Liver (tissue), 9 donors: ENCODE results near the gene ALK. TPM values are rescaled to one million over a fixed set of nuclear protein-coding genes. Genes with fewer than 3 reads are reported as not detected.

Experiments
- DNase-seq: peaks from one replicate; pipeline ENCODE4 v3.0.0-alpha.2; 2017; ENCODE audit warnings: low spot score
- H3K27ac ChIP-seq, 2 donors: one replicate each; pipeline ENCODE4 v1.7.0; 2013; ENCODE audit warnings: inconsistent platforms in 2 of 2, low read length in 2 of 2, control low read depth in 1 of 2, low read depth in 1 of 2, mild to moderate bottlenecking in 1 of 2
- H3K27me3 ChIP-seq, 4 donors: one replicate each; pipeline versions ENCODE4 v1.6.1 to v1.7.0; 2013; ENCODE audit warnings: low read length in 3 of 4, inconsistent platforms in 1 of 4, mild to moderate bottlenecking in 1 of 4, moderate library complexity in 1 of 4; ENCODE audit not compliant: control insufficient read depth in 4 of 4, insufficient read depth in 4 of 4
- H3K36me3 ChIP-seq, 4 donors: one replicate each; pipeline versions ENCODE4 v1.6.1 to v1.7.0; 2013; ENCODE audit warnings: low read length in 3 of 4, mild to moderate bottlenecking in 3 of 4, low read depth in 1 of 4, moderate library complexity in 1 of 4; ENCODE audit not compliant: control insufficient read depth in 4 of 4, insufficient read depth in 3 of 4
- H3K4me1 ChIP-seq, 4 donors: one replicate each; pipeline versions ENCODE4 v1.6.1 to v1.7.0; 2013; ENCODE audit warnings: low read length in 3 of 4, mild to moderate bottlenecking in 3 of 4, moderate library complexity in 1 of 4; ENCODE audit not compliant: control insufficient read depth in 4 of 4, insufficient read depth in 4 of 4
- H3K4me3 ChIP-seq, 3 donors: one replicate each; pipeline versions ENCODE4 v1.6.1 to v1.7.0; 2013; ENCODE audit warnings: low read length in 3 of 3, control low read depth in 1 of 3, low read depth in 1 of 3, mild to moderate bottlenecking in 1 of 3
- H3K9ac ChIP-seq, 2 donors: one replicate each; pipeline ENCODE4 v1.7.0; 2013; ENCODE audit warnings: low read length in 2 of 2, mild to moderate bottlenecking in 2 of 2, moderate library complexity in 2 of 2, control low read depth in 1 of 2, low read depth in 1 of 2
- H3K9me3 ChIP-seq, 4 donors: one replicate each; pipeline versions ENCODE4 v1.6.1 to v1.7.0; 2013; ENCODE audit warnings: low read length in 3 of 4; ENCODE audit not compliant: control insufficient read depth in 4 of 4
- ATF3 ChIP-seq: IDR thresholded peaks from 2 replicates; pipeline ENCODE4 v1.6.1; 2016; ENCODE audit warnings: antibody characterized with exemption
- EGR1 ChIP-seq, 2 donors: IDR thresholded peaks; 2 replicates each; pipeline ENCODE4 v1.6.1; 2016 to 2018; ENCODE audit warnings: antibody characterized with exemption in 2 of 2, low read depth in 2 of 2
- FOXA1 ChIP-seq: IDR thresholded peaks from 2 replicates; pipeline ENCODE4 v1.6.1; 2016; ENCODE audit warnings: antibody characterized with exemption
- FOXA2 ChIP-seq: IDR thresholded peaks from 2 replicates; pipeline ENCODE4 v1.6.1; 2016; ENCODE audit warnings: antibody characterized with exemption
- GABPA ChIP-seq, 2 donors: IDR thresholded peaks in 1 of 2; conservative IDR thresholded peaks in 1 of 2; 2 replicates each; pipeline ENCODE4 v1.6.1; 2016; ENCODE audit warnings: antibody characterized with exemption in 2 of 2, mild to moderate bottlenecking in 1 of 2, moderate library complexity in 1 of 2
- HNF4A ChIP-seq, 2 donors: conservative IDR thresholded peaks; 2 replicates each; pipeline ENCODE4 v1.6.1; 2016; ENCODE audit warnings: antibody characterized with exemption in 2 of 2, mild to moderate bottlenecking in 2 of 2
- HNF4G ChIP-seq: IDR thresholded peaks from 2 replicates; pipeline ENCODE4 v1.6.1; 2016; ENCODE audit warnings: antibody characterized with exemption
- JUND ChIP-seq, 2 donors: IDR thresholded peaks; 2 replicates each; pipeline ENCODE4 v1.6.1; 2016; ENCODE audit warnings: antibody characterized with exemption in 2 of 2
- MAX ChIP-seq: IDR thresholded peaks from 2 replicates; pipeline ENCODE4 v1.6.1; 2016; ENCODE audit warnings: antibody characterized with exemption
- NR2F2 ChIP-seq: IDR thresholded peaks from 2 replicates; pipeline ENCODE4 v1.6.1; 2016; ENCODE audit warnings: antibody characterized with exemption
- RAD21 ChIP-seq, 2 donors: IDR thresholded peaks; 2 replicates each; pipeline ENCODE4 v1.6.1; 2016; ENCODE audit warnings: antibody characterized with exemption in 2 of 2, mild to moderate bottlenecking in 2 of 2
- REST ChIP-seq: IDR thresholded peaks from 2 replicates; pipeline ENCODE4 v1.6.1; 2016; ENCODE audit warnings: antibody characterized with exemption, mild to moderate bottlenecking
- RXRA ChIP-seq, 2 donors: IDR thresholded peaks; 2 replicates each; pipeline ENCODE4 v1.6.1; 2017 to 2018; ENCODE audit warnings: antibody characterized with exemption in 2 of 2, mild to moderate bottlenecking in 1 of 2
- SP1 ChIP-seq: IDR thresholded peaks from 2 replicates; pipeline ENCODE4 v1.6.1; 2018; ENCODE audit warnings: antibody characterized with exemption, mild to moderate bottlenecking
- TAF1 ChIP-seq: conservative IDR thresholded peaks from 2 replicates; pipeline ENCODE4 v1.6.1; 2016; ENCODE audit warnings: antibody characterized with exemption, mild to moderate bottlenecking
- YY1 ChIP-seq: IDR thresholded peaks from 2 replicates; pipeline ENCODE4 v1.6.1; 2016; ENCODE audit warnings: antibody characterized with exemption, mild to moderate bottlenecking
- ZBTB33 ChIP-seq: IDR thresholded peaks from 2 replicates; pipeline ENCODE4 v1.6.1; 2016; ENCODE audit warnings: antibody characterized with exemption
- WGBS: extraction: QIAGEN DNeasy Blood & Tissue Kit; methylation state at CpG from one replicate; pipeline ENCODE4 v1.1.7; 2013; 5-methylcytosine and 5-hydroxymethylcytosine counted together
- polyA plus RNA-seq, 2 donors: library from polyadenylated mRNA; stranded (reverse) in 1 of 2; unstranded in 1 of 2; fragments of 200-250 nt in 1 of 2; fragments of >200 nt in 1 of 2; fragmentation: Nextera tagmentation in 1 of 2; extraction: Ambion mirVana in 1 of 2; gene quantifications; one replicate each; pipeline versions ENCODE4 v1.2.1 to v1.2.3, GENCODE V29; 2013 to 2015
- total RNA-seq, 2 donors: library from RNA; depleted of rRNA; stranded (reverse); fragments of >200 nt; gene quantifications; one replicate each; pipeline ENCODE4 v1.2.3, GENCODE V29; 2014
- donor health status: healthy.
- donor health status: healthy.
- donor health status: healthy.
- donor health status: healthy.
- donor health status: healthy.

ALK gene
- total and polyA plus RNA-seq, 4 donors: under 0.01 TPM; not detected in 3

GRCh38 chr2:29952973-29953372 lies 31.6 kb upstream of the ALK start:
- no peak overlapping the region for H3K27ac ChIP-seq
- H3K36me3 ChIP-seq: no peaks in the 10 kb centered on the region
- H3K27me3 ChIP-seq: no peaks in the 10 kb centered on the region
- no peak overlapping the region for H3K4me3 ChIP-seq
- H3K9ac ChIP-seq: no peak overlapping the region
- TF ChIP-seq FOXA1 (no peak), MAX (no peak), HNF4A (conservative IDR thresholded peaks at IDR 0.05) (no peak), YY1 (no peak), JUND (IDR thresholded peaks at IDR 0.05) (no peak), HNF4G (no peak), NR2F2 (no peak), FOXA2 (no peak), ZBTB33 (no peak), TAF1 (no peak), ATF3 (no peak), GABPA (IDR thresholded peaks at IDR 0.05 in 1 of 2, conservative IDR thresholded peaks at IDR 0.05 in 1 of 2) (no peak), SP1 (no peak), RXRA (IDR thresholded peaks at IDR 0.05) (no peak), EGR1 (IDR thresholded peaks at IDR 0.05; ENCODE audit: low read depth in 2 of 2) (no peak), REST (no peak)
- no peaks in the 10 kb centered on the region for H3K4me1 ChIP-seq
- H3K9me3 ChIP-seq: no peaks in the 10 kb centered on the region
- no peak for DNase-seq

- H3K27me3 ChIP-seq: no peaks in the 10 kb centered on the region
- DNase-seq: no peak
- TF ChIP-seq TAF1 (no peak), YY1 (no peak), JUND (IDR thresholded peaks at IDR 0.05) (no peak), GABPA (IDR thresholded peaks at IDR 0.05 in 1 of 2, conservative IDR thresholded peaks at IDR 0.05 in 1 of 2) (no peak), NR2F2 (no peak), ZBTB33 (no peak), SP1 (no peak), HNF4A (conservative IDR thresholded peaks at IDR 0.05) (no peak), FOXA1 (no peak), EGR1 (IDR thresholded peaks at IDR 0.05; ENCODE audit: low read depth in 2 of 2) (no peak), HNF4G (no peak), ATF3 (no peak), MAX (no peak), FOXA2 (no peak), RXRA (IDR thresholded peaks at IDR 0.05) (no peak), RAD21 (IDR thresholded peaks at IDR 0.05) (no peak)
- H3K9ac ChIP-seq: no peak overlapping the region
- no peak overlapping the region for H3K4me3 ChIP-seq
- H3K36me3 ChIP-seq: no peaks in the 10 kb centered on the region
- H3K4me1 ChIP-seq: no peaks in the 10 kb centered on the region
- no peak overlapping the region for H3K27ac ChIP-seq
- 21% methylated on average over 1 of the region's 1 CpG for WGBS
- no peaks in the 10 kb centered on the region for H3K9me3 ChIP-seq
Observed at GRCh38 chr2:29951576-29951975, 30.2 kb upstream of the ALK start.
